Measurements from ENCODE around the gene ANXA4. TPM values are rescaled to one million over a fixed set of nuclear protein-coding genes. Genes with fewer than 3 reads are reported as not detected.

Gene ANXA4
- total RNA-seq, 1 experiment from 2014 or later, result 51.1 TPM

DNA sequence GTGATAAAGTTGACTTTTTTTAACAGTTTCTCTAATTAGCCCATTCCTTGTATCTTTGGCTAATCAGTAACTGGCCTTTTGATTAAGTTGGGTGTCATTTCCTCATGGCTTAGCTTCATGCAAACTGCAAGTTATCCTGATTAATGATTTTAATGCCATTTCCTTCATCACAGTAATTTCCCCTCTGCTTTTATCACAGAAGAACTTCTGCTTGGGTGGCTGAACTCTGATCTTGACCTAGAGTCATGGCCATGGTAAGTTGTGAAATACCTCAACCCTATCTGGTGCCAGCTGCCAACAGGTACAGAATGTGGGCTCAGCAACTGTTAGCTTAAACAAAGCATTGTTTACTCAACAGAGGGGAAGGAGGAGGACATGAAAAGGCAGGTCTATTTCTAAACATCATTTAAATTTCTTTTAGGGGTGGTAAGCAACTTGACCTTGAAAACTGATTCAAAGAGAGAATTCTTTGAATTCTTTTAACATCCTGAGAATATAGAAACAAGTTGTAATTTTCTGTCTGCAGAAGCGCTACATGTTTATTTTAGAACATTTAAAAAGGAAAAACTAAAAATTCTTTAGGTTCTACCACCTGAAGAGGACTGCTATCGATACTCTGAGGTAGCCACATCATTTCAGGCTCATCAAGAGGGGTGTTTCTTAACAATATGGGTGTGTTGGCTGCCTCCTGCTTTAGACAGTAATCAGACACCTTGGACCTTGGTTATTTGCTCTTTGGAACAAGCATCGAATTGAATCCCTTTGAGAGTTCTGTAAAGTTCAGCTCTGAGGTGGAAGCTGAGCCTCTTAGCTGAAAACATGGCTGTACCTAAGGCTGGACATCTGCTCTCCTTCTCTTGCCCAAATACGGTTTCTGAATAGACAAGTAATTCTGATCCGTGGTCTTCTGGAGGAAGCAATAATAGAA lies 39.7 kb downstream of the ANXA4 start:
- Histone ChIP-seq H3K27ac (ENCODE audit: low read length) (no peak overlapping the region), H3K36me3 (ENCODE audit: low read depth, low read length) (no peaks in the 10 kb centered on the region), H3K9me2 (replicated peaks; ENCODE audit: low read length) (no peaks in the 10 kb centered on the region), H3F3A (ENCODE audit: low read length, unreplicated experiment) (peaks cover 4% of the 10 kb centered on the region), H4K20me1 (ENCODE audit: low read length) (no peaks in the 10 kb centered on the region), H3K79me2 (ENCODE audit: low read length) (no peaks in the 10 kb centered on the region), H3K9ac (ENCODE audit: low read length) (no peak overlapping the region), H3K9me3 (ENCODE audit: low read length) (no peaks in the 10 kb centered on the region), H3K4me3 (ENCODE audit: low read length) (no peak overlapping the region), H2AFZ (ENCODE audit: low read length) (no peak overlapping the region), H3K4me2 (ENCODE audit: low read length) (peak overlapping the region; percentile 21; the same call in 1 of the 2 replicates), H3K4me1 (ENCODE audit: insufficient read depth, low read length) (peaks cover 26% of the 10 kb centered on the region), H3K27me3 (ENCODE audit: low read length) (no peaks in the 10 kb centered on the region)
- CTCF ChIA-PET, result interaction anchor here (0.6 to 1.5 kb wide), 2 partner anchors 35 to 57 kb away, joined by 3 to 6 read pairs; no protein-coding TSS in a partner anchor
- 0 out of 2 replicates have a peak, but pooled peaks have one; percentile 23 for ATAC-seq
- TF ChIP-seq EZH2 (IDR thresholded peaks at IDR 0.05; ENCODE audit: low read length, unreplicated experiment), result no peak
- no peak for TF ChIP-seq EZH2phosphoT487 (IDR thresholded peaks at IDR 0.05; ENCODE audit: borderline replicate concordance, low read length)
- no peak for TF ChIP-seq CTCF (conservative IDR thresholded peaks at IDR 0.05; ENCODE audit: low read depth, low read length)
- intact Hi-C loops (cut with micrococcal nuclease), result no loop called here
- POLR2A ChIA-PET (ENCODE audit: unreplicated experiment), result interaction anchor here (0.8 kb wide), 1 partner anchor 313 kb away, joined by 4 read pairs; no protein-coding TSS in a partner anchor
- TSS peak; percentile 15 for BruUV-seq (replicated peaks)
- peak; percentile 19 for DNase-seq

DNA sequence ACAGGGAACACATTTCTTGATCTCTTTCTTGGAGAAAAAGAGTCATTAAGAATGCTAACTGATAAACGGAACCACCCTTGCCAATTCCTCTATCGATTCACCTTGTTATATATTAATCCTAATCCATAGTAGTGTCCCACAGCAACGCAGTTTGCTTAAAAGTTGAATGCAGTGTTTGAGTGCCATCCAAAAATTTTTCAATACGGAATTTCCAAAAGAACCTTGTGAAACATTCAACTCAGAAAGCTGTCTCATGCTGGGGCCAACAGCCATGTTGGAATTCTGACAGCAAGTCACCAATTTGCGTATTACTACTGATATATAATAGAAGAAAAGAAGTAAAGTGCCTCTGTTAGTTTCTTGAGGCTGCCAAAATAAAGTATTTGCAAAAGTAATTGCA lies 42.3 kb downstream of the ANXA4 start:
- no peaks in the 10 kb centered on the region for H3K79me2 ChIP-seq (ENCODE audit: low read length)
- no peak overlapping the region for H3K4me2 ChIP-seq (ENCODE audit: low read length)
- no peak for TF ChIP-seq EZH2phosphoT487 (IDR thresholded peaks at IDR 0.05; ENCODE audit: borderline replicate concordance, low read length)
- no peak for TF ChIP-seq EZH2 (IDR thresholded peaks at IDR 0.05; ENCODE audit: low read length, unreplicated experiment)
- no peak for TF ChIP-seq CTCF (conservative IDR thresholded peaks at IDR 0.05; ENCODE audit: low read depth, low read length)
- H3K27ac ChIP-seq (ENCODE audit: low read length), result no peak overlapping the region
- POLR2A ChIA-PET (ENCODE audit: unreplicated experiment), result no interaction called here
- H3K9me3 ChIP-seq (ENCODE audit: low read length), result no peaks in the 10 kb centered on the region
- no peaks in the 10 kb centered on the region for H4K20me1 ChIP-seq (ENCODE audit: low read length)
- H3K4me3 ChIP-seq (ENCODE audit: low read length), result no peak overlapping the region
- H3K4me1 ChIP-seq (ENCODE audit: insufficient read depth, low read length), result peaks cover 20% of the 10 kb centered on the region
- no peak overlapping the region for H3K9ac ChIP-seq (ENCODE audit: low read length)
- intact Hi-C loops (cut with micrococcal nuclease), result no loop called here
- no peaks in the 10 kb centered on the region for H3K27me3 ChIP-seq (ENCODE audit: low read length)
- H3K9me2 ChIP-seq (replicated peaks; ENCODE audit: low read length), result no peaks in the 10 kb centered on the region
- H3K36me3 ChIP-seq (ENCODE audit: low read depth, low read length), result no peaks in the 10 kb centered on the region; the same call in 1 of the 2 replicates
- CTCF ChIA-PET, result no interaction called here
- H2AFZ ChIP-seq (ENCODE audit: low read length), result no peak overlapping the region
- no peak for DNase-seq
- no peaks in the 10 kb centered on the region for H3F3A ChIP-seq (ENCODE audit: low read length, unreplicated experiment)
- no peak for ATAC-seq
- no TSS peak for BruUV-seq (replicated peaks)

GRCh38 chr2:69785358-69785757 lies 43.4 kb downstream of the ANXA4 start:
- ChIA-PET POLR2A (ENCODE audit: unreplicated experiment) (no interaction called here), CTCF (no interaction called here)
- intact Hi-C loops (cut with micrococcal nuclease), result no loop called here
- no peak overlapping the region for H3K9ac ChIP-seq (ENCODE audit: low read length)
- DNase-seq (no peak), ATAC-seq (no peak)
- H3K27me3 ChIP-seq (ENCODE audit: low read length), result no peaks in the 10 kb centered on the region
- H3K79me2 ChIP-seq (ENCODE audit: low read length), result no peaks in the 10 kb centered on the region
- no TSS peak for BruUV-seq (replicated peaks)
- no peak overlapping the region for H3K4me3 ChIP-seq (ENCODE audit: low read length)
- no peaks in the 10 kb centered on the region; the same call in 1 of the 2 replicates for H3K36me3 ChIP-seq (ENCODE audit: low read depth, low read length)
- peaks cover 13% of the 10 kb centered on the region for H3K4me1 ChIP-seq (ENCODE audit: insufficient read depth, low read length)
- no peak overlapping the region for H2AFZ ChIP-seq (ENCODE audit: low read length)
- H3F3A ChIP-seq (ENCODE audit: low read length, unreplicated experiment), result no peaks in the 10 kb centered on the region
- TF ChIP-seq EZH2 (IDR thresholded peaks at IDR 0.05; ENCODE audit: low read length, unreplicated experiment) (no peak), EZH2phosphoT487 (IDR thresholded peaks at IDR 0.05; ENCODE audit: borderline replicate concordance, low read length) (no peak), CTCF (conservative IDR thresholded peaks at IDR 0.05; ENCODE audit: low read depth, low read length) (no peak)
- H3K4me2 ChIP-seq (ENCODE audit: low read length), result no peak overlapping the region
- no peak overlapping the region for H3K27ac ChIP-seq (ENCODE audit: low read length)
- H3K9me3 ChIP-seq (ENCODE audit: low read length), result no peaks in the 10 kb centered on the region
- H4K20me1 ChIP-seq (ENCODE audit: low read length), result no peaks in the 10 kb centered on the region
- no peaks in the 10 kb centered on the region for H3K9me2 ChIP-seq (replicated peaks; ENCODE audit: low read length)

All from PC-3 (cell line).